HepG2 (cell line): ENCODE measurements around the gene SHPK. TPM values are rescaled to one million over a fixed set of nuclear protein-coding genes. Genes with fewer than 3 reads are reported as not detected.
A peak's percentile ranks its signal among the peaks of the same experiment; 100 is the strongest.

Source experiments
- CCAR2 ChIP-seq: fragments of 200-400 bp; formaldehyde crosslinking; optimal IDR thresholded peaks from 2 replicates; pipeline ENCODE3; 2018; ENCODE audit warnings: low read depth, mild to moderate bottlenecking, low read length, moderate library complexity
- ELF3 ChIP-seq: IDR thresholded peaks from 2 replicates; pipeline ENCODE4 v1.6.1; 2016; ENCODE audit warnings: missing genetic modification reagents, missing compliant biosample characterization
- MAZ ChIP-seq, 2 experiments: sonication (generic) in 1 of 2; formaldehyde crosslinking in 1 of 2; IDR thresholded peaks; 2 replicates each; pipeline versions ENCODE4 v1.5.0 to v1.6.1; 2012 to 2020; ENCODE audit warnings: low read depth in 2 of 2, mild to moderate bottlenecking in 2 of 2, borderline replicate concordance in 1 of 2, improper control_type of control experiment in 1 of 2, low read length in 1 of 2, missing genetic modification reagents in 1 of 2, moderate library complexity in 1 of 2
- NFKBIZ ChIP-seq: IDR thresholded peaks from 2 replicates; pipeline ENCODE4 v1.6.1; 2018; ENCODE audit warnings: missing genetic modification reagents, missing compliant biosample characterization
- NR2C2 ChIP-seq: sonication (generic); formaldehyde crosslinking; IDR thresholded peaks from 2 replicates; pipeline ENCODE4 v1.4.0; 2020; ENCODE audit warnings: missing genetic modification reagents, mild to moderate bottlenecking, moderate library complexity, borderline replicate concordance
- PAX8 ChIP-seq: sonication (generic); formaldehyde crosslinking; IDR thresholded peaks from 2 replicates; pipeline ENCODE4 v1.8.0; 2022; ENCODE audit warnings: mild to moderate bottlenecking, missing genetic modification reagents, borderline replicate concordance
- POGZ ChIP-seq: sonication (generic); formaldehyde crosslinking; IDR thresholded peaks from 2 replicates; pipeline ENCODE4 v1.4.0; 2020; ENCODE audit warnings: mild to moderate bottlenecking, missing genetic modification reagents
- REL ChIP-seq: sonication (generic); formaldehyde crosslinking; conservative IDR thresholded peaks from 2 replicates; pipeline ENCODE4 v1.8.0; 2022; ENCODE audit warnings: mild to moderate bottlenecking, missing genetic modification reagents, moderate library complexity
- SMAD1 ChIP-seq: sonication (generic); formaldehyde crosslinking; IDR thresholded peaks from 2 replicates; pipeline ENCODE4 v1.4.0; 2020; ENCODE audit warnings: missing genetic modification reagents, low read depth, mild to moderate bottlenecking, borderline replicate concordance
- SRSF9 ChIP-seq: fragments of 200-400 bp; formaldehyde crosslinking; IDR thresholded peaks from 2 replicates; pipeline ENCODE4 v1.6.1; 2018; ENCODE audit warnings: borderline replicate concordance, mild to moderate bottlenecking, low read depth, low read length; ENCODE audit not compliant: insufficient read depth, poor library complexity, severe bottlenecking
- SRY ChIP-seq: sonication (generic); formaldehyde crosslinking; IDR thresholded peaks from 2 replicates; pipeline ENCODE4 v1.8.0; 2022; ENCODE audit warnings: mild to moderate bottlenecking, missing genetic modification reagents
- TRAFD1 ChIP-seq: sonication (generic); formaldehyde crosslinking; IDR thresholded peaks from 2 replicates; pipeline ENCODE4 v1.5.1; 2020; ENCODE audit warnings: missing genetic modification reagents, mild to moderate bottlenecking, borderline replicate concordance
- ZBTB20 ChIP-seq: sonication (generic); formaldehyde crosslinking; IDR thresholded peaks from 2 replicates; pipeline ENCODE4 v1.8.1; 2023; ENCODE audit warnings: missing genetic modification reagents, low read depth, mild to moderate bottlenecking, borderline replicate concordance
- ZBTB8A ChIP-seq: sonication (generic); formaldehyde crosslinking; IDR thresholded peaks from 2 replicates; pipeline ENCODE4 v1.4.0; 2020; ENCODE audit warnings: mild to moderate bottlenecking, low read depth, missing genetic modification reagents, borderline replicate concordance
- ZNF17 ChIP-seq: sonication (generic); formaldehyde crosslinking; IDR thresholded peaks from 2 replicates; pipeline ENCODE4 v1.5.0; 2020; ENCODE audit warnings: mild to moderate bottlenecking, missing genetic modification reagents
- ZNF225 ChIP-seq: sonication (generic); formaldehyde crosslinking; IDR thresholded peaks from 2 replicates; pipeline ENCODE4 v1.4.0; 2020; ENCODE audit warnings: mild to moderate bottlenecking, missing genetic modification reagents
- ZNF432 ChIP-seq: sonication (generic); formaldehyde crosslinking; IDR thresholded peaks from 2 replicates; pipeline ENCODE4 v1.5.0; 2020; ENCODE audit warnings: missing genetic modification reagents, mild to moderate bottlenecking, borderline replicate concordance
- ZNF547 ChIP-seq: sonication (generic); formaldehyde crosslinking; IDR thresholded peaks from 2 replicates; pipeline ENCODE4 v1.5.1; 2020; ENCODE audit warnings: mild to moderate bottlenecking, missing genetic modification reagents
- ZNF580 ChIP-seq: IDR thresholded peaks from 2 replicates; pipeline ENCODE4 v1.6.1; 2016; ENCODE audit warnings: low read depth, borderline replicate concordance
- polyA plus RNA-seq, 8 experiments: library from polyadenylated mRNA; depleted of rRNA in 3 of 8; stranded (reverse) in 7 of 8; unstranded in 1 of 8; fragments of >200 nt; fragmentation: Illumina TruSeq in 4 of 8; extraction: Trizol in 4 of 8; gene quantifications; 2 replicates each; pipeline versions ENCODE4 v1.2.1 to v1.2.3, GENCODE V29; 2011 to 2016; ENCODE audit warnings: low read depth in 4 of 8, missing spikeins in 1 of 8, mixed read lengths in 1 of 8; ENCODE audit not compliant: insufficient read depth in 1 of 8
- total RNA-seq, 5 experiments: library from RNA; depleted of rRNA; stranded (reverse); fragments of >200 nt; fragmentation: Illumina TruSeq; extraction: Trizol; gene quantifications; 2 replicates each; pipeline ENCODE4 v1.2.3, GENCODE V29; 2016; ENCODE audit warnings: low read depth in 1 of 5
- TF ChIP-seq, protein P1 (sequence below): sonication (generic); formaldehyde crosslinking; IDR thresholded peaks from 2 replicates; pipeline ENCODE4 v1.5.0; 2020; ENCODE audit warnings: mild to moderate bottlenecking, missing genetic modification reagents, moderate library complexity
- TF ChIP-seq, protein P2 (sequence below): IDR thresholded peaks from 2 replicates; pipeline ENCODE4 v1.6.1; 2016; ENCODE audit warnings: mild to moderate bottlenecking, missing biosample characterization, missing genetic modification reagents

SHPK gene
- total and polyA plus RNA-seq, 2 of the 13 experiments (the other 11 are each of a cell fraction or from before 2014, with no cell fraction given), result 16.2 to 30.9 TPM

DNA sequence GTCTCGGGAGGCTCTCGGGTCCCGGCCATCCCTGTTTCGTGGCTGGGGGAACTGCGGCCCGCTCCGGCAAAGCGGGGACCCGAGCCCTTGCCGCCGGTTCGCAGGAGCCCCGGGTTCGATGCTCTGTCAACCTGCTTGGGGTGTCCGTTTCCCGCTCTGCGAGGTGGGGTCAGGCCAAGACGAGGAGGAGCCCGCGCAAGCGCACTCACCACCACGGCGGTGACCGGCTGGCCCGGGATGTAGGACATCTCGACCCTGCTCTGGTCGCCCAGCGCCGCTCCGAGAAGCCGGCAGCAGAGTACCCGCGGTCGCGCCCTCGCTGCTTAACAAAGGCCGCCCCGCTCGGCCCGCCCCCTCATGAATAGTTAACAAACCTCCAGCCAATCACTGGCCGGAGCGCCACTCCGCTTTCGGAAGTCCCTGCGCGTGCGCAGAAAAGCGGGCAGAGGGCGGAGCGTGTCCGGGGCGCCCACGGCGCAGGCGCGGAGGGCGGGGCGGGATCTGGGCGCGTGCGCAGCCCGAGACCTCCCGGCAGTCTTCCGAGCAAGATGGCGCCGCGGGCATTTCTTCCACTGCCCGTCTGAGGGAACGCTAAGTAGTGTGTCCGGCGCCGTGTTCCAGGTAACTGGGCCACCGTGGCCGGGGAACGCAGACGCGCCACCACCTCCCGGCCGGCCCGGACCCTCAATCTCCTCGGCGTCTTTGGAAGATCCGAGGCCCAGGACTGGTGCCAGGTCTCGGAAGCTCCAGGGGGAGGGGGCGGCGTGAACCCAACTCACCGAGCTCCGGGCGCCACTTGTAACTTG is 32.4 kb upstream of the SHPK start, which contains the start of the genes EMC6 and TAX1BP3 (continued):
- no peak; the same call in none of the 2 replicates for TF ChIP-seq NFKBIZ (CRISPR knock-in tag)
- TF ChIP-seq SRY (CRISPR knock-in tag), result peak; percentile 84
- no peak for TF ChIP-seq ZNF432 (CRISPR knock-in tag)
- TF ChIP-seq ZNF580 (CRISPR knock-in tag), result no peak; the same call in 1 of the 2 replicates
- TF ChIP-seq ZNF17 (CRISPR knock-in tag), result no peak; the same call in 1 of the 2 replicates
- no peak; the same call in 1 of the 2 replicates for TF ChIP-seq REL
- no peak for TF ChIP-seq ZNF225 (CRISPR knock-in tag)
- TF ChIP-seq NR2C2 (CRISPR knock-in tag), result peak; percentile 57; the same call in 1 of the 2 replicates
- no peak for TF ChIP-seq ZBTB8A (CRISPR knock-in tag)
- TF ChIP-seq SMAD1, result no peak
- TF ChIP-seq ZBTB20 (CRISPR knock-in tag), result 0 out of 2 replicates have a peak, but pooled peaks have one; percentile 58
- no peak for TF ChIP-seq CCAR2
- peak; percentile 88 for TF ChIP-seq MAZ (IDR thresholded peaks at IDR 0.05; ENCODE audit: borderline replicate concordance, low read depth, low read length)
- TF ChIP-seq MAZ (CRISPR knock-in tag; IDR thresholded peaks at IDR 0.05; ENCODE audit: low read depth), result peak; percentile 65
- TF ChIP-seq ZNF547 (CRISPR knock-in tag), result peak; percentile 84
- TF ChIP-seq, protein P1, sequence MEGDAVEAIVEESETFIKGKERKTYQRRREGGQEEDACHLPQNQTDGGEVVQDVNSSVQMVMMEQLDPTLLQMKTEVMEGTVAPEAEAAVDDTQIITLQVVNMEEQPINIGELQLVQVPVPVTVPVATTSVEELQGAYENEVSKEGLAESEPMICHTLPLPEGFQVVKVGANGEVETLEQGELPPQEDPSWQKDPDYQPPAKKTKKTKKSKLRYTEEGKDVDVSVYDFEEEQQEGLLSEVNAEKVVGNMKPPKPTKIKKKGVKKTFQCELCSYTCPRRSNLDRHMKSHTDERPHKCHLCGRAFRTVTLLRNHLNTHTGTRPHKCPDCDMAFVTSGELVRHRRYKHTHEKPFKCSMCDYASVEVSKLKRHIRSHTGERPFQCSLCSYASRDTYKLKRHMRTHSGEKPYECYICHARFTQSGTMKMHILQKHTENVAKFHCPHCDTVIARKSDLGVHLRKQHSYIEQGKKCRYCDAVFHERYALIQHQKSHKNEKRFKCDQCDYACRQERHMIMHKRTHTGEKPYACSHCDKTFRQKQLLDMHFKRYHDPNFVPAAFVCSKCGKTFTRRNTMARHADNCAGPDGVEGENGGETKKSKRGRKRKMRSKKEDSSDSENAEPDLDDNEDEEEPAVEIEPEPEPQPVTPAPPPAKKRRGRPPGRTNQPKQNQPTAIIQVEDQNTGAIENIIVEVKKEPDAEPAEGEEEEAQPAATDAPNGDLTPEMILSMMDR (CRISPR knock-in tag), result no peak
- TF ChIP-seq, protein P2, sequence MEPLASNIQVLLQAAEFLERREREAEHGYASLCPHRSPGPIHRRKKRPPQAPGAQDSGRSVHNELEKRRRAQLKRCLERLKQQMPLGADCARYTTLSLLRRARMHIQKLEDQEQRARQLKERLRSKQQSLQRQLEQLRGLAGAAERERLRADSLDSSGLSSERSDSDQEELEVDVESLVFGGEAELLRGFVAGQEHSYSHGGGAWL (CRISPR knock-in tag), result peak; percentile 13; the same call in 1 of the 2 replicates
- TF ChIP-seq TRAFD1 (CRISPR knock-in tag), result peak; percentile 53; the same call in 1 of the 2 replicates
- no peak for TF ChIP-seq POGZ (CRISPR knock-in tag)
- no peak for TF ChIP-seq PAX8
- TF ChIP-seq ELF3 (CRISPR knock-in tag), result no peak; the same call in none of the 2 replicates
- TF ChIP-seq SRSF9, result no peak
